Prostate gland (tissue), 2 donors: ENCODE results near the gene XXYLT1.

Experiments
- POLR2A ChIP-seq: fragments of 450-650 bp; IDR thresholded peaks from one replicate; pipeline ENCODE4 v1.6.1; 2016; ENCODE audit warnings: antibody characterized with exemption, mild to moderate bottlenecking
- POLR2AphosphoS5 ChIP-seq: sonication (generic); formaldehyde crosslinking; IDR thresholded peaks from one replicate; pipeline ENCODE4 v1.6.1; 2017; ENCODE audit warnings: antibody characterized with exemption
- TF ChIP-seq, protein P1 (sequence below), 4 experiments: fragments of 200-600 bp in 2 of 4; fragments of 450-650 bp in 2 of 4; sonication (generic) in 2 of 4; IDR thresholded peaks; 1 replicate in 3 of 4; 2 replicates in 1 of 4; pipeline ENCODE4 v1.5.1; 2016 to 2019; ENCODE audit warnings: antibody characterized with exemption in 4 of 4, mild to moderate bottlenecking in 2 of 4, moderate library complexity in 2 of 4

DNA sequence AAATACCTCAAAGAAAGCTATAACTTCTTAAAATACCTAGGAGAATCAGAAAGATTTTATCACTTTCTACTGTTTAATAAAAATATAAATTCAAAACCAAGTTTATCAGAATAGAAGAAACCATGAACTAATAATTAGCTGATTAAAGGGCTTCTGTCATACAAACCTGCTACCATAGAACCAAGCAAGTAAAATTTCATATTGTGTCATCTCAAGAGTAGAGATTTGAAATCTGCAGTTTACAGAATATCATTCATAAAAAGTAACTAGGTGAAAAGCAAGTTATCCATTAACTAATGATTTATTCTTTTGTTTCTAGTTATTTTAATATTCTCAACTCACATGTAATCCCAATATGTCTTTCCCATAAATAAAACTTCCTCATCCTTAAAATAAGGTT lies 36.8 kb upstream of the XXYLT1 start:
- TF ChIP-seq, protein P1, sequence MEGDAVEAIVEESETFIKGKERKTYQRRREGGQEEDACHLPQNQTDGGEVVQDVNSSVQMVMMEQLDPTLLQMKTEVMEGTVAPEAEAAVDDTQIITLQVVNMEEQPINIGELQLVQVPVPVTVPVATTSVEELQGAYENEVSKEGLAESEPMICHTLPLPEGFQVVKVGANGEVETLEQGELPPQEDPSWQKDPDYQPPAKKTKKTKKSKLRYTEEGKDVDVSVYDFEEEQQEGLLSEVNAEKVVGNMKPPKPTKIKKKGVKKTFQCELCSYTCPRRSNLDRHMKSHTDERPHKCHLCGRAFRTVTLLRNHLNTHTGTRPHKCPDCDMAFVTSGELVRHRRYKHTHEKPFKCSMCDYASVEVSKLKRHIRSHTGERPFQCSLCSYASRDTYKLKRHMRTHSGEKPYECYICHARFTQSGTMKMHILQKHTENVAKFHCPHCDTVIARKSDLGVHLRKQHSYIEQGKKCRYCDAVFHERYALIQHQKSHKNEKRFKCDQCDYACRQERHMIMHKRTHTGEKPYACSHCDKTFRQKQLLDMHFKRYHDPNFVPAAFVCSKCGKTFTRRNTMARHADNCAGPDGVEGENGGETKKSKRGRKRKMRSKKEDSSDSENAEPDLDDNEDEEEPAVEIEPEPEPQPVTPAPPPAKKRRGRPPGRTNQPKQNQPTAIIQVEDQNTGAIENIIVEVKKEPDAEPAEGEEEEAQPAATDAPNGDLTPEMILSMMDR (IDR thresholded peaks at IDR 0.05), result no peak
- no peak for TF ChIP-seq POLR2A
- no peak for TF ChIP-seq POLR2AphosphoS5
